HG02973 (cell line): ENCODE results near the gene ST3GAL3.
A peak's percentile ranks its signal among the peaks of the same experiment; 100 is the strongest.

Experiments used
- ATAC-seq: cut with Tn5 transposase; IDR thresholded peaks from one replicate; pipeline ENCODE4 v1.9.1; 2021; ENCODE audit warnings: moderate library complexity; ENCODE audit not compliant: unreplicated experiment

ST3GAL3 gene

DNA sequence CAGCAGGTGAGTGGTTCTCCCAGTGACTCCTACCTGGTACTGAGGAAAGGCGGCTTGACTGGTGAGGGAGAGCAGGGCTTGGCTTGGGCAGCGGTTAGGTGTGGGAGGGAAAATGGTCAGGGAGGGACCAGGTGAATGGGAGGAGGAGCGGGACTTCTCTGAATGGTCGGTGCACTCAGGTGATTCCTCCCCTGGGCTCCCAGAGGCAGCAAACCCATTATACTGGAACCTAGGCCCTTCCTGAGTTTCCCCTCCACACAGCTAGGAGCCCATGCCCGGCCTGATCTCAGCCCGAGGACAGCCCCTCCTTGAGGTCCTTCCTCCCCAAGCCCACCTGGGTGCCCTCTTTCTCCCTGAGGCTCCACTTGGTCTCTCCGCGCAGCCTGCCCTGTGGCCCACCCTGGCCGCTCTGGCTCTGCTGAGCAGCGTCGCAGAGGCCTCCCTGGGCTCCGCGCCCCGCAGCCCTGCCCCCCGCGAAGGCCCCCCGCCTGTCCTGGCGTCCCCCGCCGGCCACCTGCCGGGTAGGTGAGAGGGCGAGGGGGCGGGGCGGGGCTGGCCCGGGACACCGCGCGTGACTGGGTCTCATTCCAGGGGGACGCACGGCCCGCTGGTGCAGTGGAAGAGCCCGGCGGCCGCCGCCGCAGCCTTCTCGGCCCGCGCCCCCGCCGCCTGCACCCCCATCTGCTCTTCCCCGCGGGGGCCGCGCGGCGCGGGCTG lies 228.5 kb downstream of the ST3GAL3 start:
- ATAC-seq, result no peak

- ATAC-seq, result no peak
Measured at GRCh38 chr1:43936431-43937151, 229.3 kb downstream of the ST3GAL3 start.

GRCh38 chr1:43937179-43937865 lies 230.0 kb downstream of the ST3GAL3 start:
- ATAC-seq, result no peak

DNA sequence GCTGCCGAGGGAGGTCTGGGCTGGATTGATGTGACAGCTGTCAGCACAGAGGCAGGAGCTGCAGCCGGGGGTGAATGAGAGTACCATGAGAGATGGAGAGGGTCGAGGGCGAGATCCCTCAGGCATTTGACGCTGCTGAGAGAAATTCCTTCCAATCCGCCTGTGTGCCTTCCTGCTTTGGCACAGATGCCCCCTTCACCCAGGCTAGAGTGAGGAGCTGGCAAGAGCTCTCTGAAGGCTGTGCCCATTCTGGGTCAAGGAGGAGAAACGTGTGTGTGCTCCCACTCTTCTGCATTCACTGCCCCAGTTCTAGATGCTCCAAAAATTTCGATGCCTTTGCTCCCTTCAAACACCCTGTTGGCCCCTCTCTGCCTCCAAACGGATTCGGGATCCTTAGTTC lies 231.0 kb downstream of the ST3GAL3 start:
- no peak for ATAC-seq

DNA sequence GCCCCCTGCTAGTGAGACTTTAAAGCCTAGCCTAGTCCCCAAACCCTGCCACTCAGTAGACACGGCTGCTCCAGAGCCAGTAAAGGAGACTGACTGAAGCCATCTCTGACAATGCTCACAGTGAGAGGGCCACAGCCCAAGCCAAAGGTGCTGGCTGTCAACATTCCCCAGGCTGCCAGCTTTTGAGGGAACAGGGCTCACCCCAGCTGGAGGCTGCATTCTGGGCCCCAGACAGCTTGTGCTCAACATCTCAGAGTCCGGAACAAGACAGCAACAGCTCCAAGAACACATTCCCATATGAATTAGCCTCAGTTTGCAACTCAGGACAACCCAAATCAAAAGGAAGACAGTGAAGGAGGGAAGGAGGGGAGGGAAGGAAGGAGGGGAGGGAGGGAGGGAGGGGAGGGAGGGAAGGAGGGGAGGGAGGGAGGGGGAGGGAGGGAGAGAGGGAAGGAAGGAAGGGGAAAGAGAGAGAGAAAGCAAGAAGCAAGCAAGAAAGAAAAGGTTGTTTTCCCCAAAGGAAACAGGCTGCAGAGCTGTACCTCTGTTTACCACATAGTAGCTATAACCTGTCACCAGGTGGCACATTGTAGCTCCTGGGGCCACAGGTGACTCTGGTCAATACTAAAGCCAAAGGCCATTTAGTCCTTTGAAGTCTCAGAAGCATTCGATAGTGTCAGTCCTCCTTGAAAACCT lies 231.7 kb downstream of the ST3GAL3 start:
- ATAC-seq, result no peak

- ATAC-seq, result no peak
Measured at GRCh38 chr1:43942411-43942810, 235.1 kb downstream of the ST3GAL3 start.

DNA sequence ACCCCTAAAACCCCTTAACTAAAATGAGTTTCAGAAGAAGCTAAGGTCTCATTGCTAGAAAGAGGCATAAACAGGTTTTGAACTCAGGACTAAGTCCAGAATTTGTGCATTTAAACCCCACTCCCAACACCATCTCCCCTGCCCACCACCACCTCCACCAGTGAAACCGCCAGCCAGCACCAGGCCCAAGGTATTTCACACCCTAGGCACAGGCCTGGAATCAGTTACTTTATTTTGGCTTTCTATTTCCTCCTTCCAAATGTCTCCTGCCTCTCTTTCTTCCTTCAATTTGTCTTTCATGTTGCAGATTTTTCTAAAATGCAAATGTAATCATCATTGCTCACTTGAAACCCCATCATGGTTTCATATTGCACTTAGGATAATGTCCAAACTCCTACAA lies 237.5 kb downstream of the ST3GAL3 start:
- no peak for ATAC-seq

DNA sequence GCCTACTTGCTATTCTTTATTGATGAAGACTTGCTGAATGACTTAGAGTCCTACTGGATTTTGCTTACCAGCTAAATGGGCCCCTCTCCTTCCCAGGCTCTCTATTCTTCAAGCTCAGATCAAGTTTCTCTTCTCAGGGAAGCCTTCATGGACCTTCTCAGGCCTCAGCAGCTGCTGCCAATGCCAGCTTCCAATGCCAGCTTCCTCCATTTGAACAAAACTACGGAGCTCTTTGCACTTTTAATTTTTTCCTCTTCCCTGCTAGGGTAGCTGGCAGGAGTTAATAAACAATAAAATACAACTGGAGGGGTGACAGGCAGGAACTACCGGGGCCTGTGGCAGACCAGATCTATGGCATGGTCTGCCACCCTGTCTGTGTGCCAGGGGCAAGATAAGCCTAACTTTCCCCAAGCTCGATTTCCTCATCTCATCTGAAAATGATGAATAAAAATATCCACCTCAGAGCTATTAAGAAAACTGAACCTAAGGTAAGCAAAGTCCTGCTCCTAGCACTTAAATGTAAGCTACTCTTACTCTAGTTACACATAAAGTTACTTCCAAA lies 238.4 kb downstream of the ST3GAL3 start:
- no peak for ATAC-seq

GRCh38 chr1:43946236-43947060 lies 239.1 kb downstream of the ST3GAL3 start, which contains the start of gene IPO13:
Gene IPO13 (plus strand): TSS chr1:43946950. CDS start chr1:43947601, 651 bp downstream.
- peak; percentile 85 for ATAC-seq

DNA sequence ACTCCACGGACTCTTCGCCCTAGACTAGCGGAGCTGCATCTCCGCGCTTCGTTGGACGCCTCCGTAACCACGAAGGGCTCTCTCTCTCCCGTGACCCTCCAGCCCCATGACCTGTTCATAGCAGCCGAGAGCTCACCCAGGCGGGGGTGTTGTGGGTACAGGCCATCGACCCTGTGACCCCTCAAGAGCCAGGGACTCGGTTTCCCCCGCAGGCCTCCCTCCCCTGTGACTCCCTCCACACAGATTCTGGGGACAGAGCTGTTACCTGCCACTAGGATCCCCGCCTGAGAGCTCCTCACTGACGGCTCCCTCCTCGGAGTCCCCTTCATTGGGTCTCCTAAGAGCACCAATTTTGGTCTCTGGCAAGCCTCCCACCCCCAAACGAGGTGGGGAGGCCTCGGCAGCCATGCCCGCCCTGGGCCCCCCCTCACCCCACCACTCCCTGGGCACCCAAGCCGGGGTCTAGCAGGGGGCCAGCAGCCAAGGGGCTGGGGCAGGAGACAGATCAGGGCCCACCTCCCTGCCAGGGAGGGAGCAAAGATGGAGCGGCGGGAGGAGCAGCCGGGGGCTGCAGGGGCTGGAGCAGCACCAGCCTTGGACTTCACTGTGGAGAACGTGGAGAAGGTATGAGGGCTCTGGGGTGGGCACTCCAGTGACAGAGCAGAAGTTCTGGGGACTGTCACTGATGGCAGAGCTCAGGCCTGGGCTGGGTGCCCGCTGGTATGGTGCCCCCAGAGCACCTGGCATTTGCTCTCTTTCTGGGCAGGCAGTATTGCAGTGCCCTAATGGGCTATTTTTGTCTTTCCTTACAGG lies 239.9 kb downstream of the ST3GAL3 start:
- ATAC-seq, result peak; percentile 2

DNA sequence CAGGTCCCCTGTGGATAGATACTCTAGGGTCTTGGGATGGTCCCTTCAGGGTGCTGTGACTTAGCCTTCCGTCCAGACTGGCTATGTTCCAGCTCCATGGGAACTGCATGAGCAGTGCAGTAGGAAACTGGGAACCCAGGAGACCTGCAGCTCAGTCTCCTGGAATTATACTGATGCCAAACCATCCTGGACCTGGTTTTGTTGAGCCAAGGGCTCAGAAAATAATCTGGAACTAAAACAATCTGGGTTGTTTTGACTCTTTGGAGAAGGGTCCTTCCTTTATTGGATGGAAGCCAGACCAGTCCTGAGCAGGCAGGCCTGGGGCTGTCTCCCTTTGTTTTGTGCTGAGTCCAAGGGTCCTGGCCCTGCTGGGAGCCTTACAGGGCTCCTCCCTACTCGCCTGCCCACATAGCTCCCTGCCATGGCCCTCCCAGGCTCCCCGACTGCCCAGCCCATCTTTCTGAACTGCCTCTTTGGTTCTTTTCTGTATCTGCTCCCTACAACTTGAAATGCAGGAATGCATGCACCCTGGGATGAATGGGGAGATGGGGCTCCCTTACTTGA lies 240.6 kb downstream of the ST3GAL3 start:
- no peak for ATAC-seq

DNA sequence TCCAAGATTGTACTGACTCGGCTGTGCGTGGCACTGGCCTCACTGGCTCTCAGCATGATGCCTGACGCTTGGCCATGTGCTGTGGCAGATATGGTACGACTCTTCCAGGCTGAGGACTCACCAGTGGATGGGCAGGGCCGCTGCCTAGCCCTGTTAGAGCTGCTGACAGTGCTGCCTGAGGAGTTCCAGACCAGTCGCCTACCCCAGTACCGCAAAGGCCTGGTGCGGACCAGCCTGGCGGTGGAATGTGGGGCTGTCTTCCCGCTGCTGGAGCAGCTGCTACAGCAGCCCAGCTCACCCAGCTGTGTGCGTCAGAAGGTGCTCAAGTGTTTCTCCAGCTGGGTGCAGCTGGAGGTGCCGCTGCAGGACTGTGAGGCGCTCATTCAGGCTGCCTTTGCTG lies 242.3 kb downstream of the ST3GAL3 start:
- no peak for ATAC-seq

DNA sequence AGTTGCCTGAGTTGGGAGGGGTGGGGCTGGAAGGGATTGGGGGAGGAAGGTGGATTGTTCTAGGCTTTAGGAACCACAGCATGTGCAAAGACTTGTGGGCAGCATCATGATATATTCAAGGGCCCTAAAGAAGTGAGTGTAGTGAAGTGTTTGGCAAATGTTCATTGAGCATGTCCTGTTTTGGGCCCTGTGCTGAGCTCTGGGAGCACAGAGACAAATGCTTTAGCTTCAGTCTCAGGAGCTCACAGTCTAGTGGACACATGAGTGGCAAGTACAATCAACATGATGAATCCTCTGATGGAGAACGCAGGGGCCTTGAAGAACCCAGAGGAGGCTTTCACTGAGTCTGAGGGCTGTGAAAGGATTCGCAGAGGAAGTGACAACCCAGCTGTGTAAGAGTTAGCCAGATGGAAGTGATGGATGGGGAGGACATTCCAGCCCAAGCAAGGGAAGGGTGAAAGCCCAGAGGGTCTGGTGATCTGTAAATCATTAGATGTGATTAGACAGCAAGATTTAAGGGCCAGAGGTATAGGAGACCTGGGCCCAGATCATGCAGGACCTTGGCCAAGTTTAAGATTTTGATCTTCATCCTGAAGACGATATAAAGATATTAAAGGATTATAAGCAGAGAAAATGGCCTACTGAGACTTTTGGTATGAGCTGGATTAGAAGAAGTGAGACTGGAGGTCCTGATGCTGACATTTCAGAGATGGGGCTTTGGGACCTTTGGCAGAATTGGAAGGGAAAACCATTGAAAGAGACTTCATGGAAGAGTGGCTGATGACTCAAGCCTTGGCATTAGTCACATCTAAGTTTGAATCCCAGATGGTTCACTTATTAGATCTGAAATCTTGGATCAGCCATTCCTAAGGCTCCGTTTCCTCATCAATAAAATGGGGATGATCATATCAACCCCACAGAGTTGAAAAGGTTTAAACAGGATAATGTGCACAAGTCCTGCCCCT lies 244.0 kb downstream of the ST3GAL3 start:
- no peak for ATAC-seq

DNA sequence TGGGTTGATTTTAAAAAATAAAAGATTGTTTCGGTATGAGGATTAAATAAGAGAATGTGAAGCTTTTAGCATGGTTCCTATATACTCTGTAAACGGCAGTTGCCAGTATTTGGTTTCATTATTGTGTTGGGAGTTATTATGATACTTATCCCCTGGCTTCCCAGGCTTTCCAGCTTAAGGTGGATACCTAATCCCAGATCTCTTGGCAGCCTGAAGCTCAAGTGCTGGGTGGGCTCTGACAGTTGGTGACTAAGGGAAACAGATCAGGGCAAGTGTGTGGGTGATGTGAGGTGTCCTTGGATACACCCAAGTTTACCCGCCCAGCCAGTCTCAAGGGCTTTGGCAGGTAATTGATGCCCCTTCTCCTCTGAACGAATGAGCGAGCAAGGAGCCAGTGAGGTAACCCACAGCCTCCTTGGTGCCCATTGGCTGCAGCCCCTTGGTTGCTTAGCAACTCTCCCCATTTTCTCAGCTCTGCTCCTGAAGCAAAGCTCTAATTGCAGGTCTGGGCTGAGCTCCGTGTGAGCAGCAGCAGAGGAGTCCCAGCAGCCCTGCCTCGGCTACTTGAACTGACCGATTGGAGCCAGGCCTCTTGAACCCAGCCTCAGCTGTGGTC lies 245.5 kb downstream of the ST3GAL3 start:
- no peak for ATAC-seq

DNA sequence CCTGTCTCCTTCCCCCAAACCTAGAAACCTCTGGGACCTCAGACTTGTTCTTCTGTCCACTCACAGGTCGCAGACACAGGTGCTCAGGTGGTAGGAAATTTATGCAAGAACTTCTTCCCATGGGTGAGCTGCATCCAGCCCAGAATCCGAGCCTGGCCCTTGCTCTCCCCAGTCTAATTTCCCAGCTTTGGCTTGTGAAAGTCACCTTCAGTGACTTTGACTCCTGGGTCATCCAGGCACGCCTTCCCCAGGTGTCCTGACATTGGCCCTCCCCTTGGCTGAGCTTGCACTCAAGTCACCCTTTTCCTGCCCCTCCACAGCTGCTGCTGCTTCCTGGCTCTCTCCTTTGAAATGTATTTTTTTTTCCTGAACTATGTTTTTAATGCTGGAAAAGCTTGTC lies 246.0 kb downstream of the ST3GAL3 start:
- ATAC-seq, result no peak

GRCh38 chr1:43954036-43954435 lies 246.7 kb downstream of the ST3GAL3 start:
- no peak for ATAC-seq

DNA sequence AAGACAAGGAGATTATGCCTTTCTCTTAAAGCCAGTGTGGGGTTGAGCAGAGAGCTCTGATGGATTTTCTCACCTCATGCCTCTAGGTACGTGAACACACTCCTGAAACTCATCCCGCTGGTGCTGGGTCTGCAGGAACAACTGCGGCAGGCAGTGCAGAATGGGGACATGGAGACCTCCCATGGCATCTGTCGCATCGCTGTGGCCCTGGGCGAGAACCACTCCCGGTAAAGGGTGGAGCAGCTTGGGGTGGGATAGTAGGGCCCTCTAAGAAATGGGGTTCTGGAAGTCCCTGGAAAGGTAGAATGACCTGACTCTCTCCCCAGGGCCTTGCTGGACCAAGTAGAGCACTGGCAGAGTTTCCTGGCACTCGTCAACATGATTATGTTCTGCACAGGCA lies 248.9 kb downstream of the ST3GAL3 start:
- no peak for ATAC-seq
